Measurements from ENCODE around the gene SLC2A1. TPM values are rescaled to one million over a fixed set of nuclear protein-coding genes. Genes with fewer than 3 reads are reported as not detected.

SLC2A1 gene
- total and polyA plus RNA-seq, 9 of the 15 experiments (the other 6 are each of a cell fraction or from before 2014, with no cell fraction given) = 12.6 to 153 (median 48.0) TPM

GRCh38 chr1:42966688-42967612 is 8.3 kb upstream of the SLC2A1 start (continued):
- no peak for TF ChIP-seq SMAD3 (CRISPR knock-in tag; conservative IDR thresholded peaks at IDR 0.05)
- TF ChIP-seq SUPT5H (IDR thresholded peaks at IDR 0.05) = no peak
- peak; percentile 80 for TF ChIP-seq DMBX1 (CRISPR knock-in tag; IDR thresholded peaks at IDR 0.05; ENCODE audit: borderline replicate concordance)
- TF ChIP-seq, protein P1, sequence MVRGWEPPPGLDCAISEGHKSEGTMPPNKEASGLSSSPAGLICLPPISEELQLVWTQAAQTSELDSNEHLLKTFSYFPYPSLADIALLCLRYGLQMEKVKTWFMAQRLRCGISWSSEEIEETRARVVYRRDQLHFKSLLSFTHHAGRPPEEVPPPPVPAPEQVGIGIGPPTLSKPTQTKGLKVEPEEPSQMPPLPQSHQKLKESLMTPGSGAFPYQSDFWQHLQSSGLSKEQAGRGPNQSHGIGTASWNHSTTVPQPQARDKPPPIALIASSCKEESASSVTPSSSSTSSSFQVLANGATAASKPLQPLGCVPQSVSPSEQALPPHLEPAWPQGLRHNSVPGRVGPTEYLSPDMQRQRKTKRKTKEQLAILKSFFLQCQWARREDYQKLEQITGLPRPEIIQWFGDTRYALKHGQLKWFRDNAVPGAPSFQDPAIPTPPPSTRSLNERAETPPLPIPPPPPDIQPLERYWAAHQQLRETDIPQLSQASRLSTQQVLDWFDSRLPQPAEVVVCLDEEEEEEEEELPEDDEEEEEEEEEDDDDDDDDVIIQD (CRISPR knock-in tag; IDR thresholded peaks at IDR 0.05) = no peak
- no peak for TF ChIP-seq HLTF (IDR thresholded peaks at IDR 0.05)
- peak; percentile 52; the same call in 1 of the 2 replicates for TF ChIP-seq CEBPG (CRISPR knock-in tag; IDR thresholded peaks at IDR 0.05)
- TF ChIP-seq CEBPG (tag; conservative IDR thresholded peaks at IDR 0.05 in 1 of 2, IDR thresholded peaks at IDR 0.05 in 1 of 2) = peak; percentile 45 to 46; a peak in 1 of 4 replicates
- TF ChIP-seq SMARCB1 (IDR thresholded peaks at IDR 0.05; ENCODE audit: insufficient read length, low read depth) = no peak
- no peak for TF ChIP-seq ZNF347 (CRISPR knock-in tag; IDR thresholded peaks at IDR 0.05; ENCODE audit: low read depth)
- TF ChIP-seq SIX5 (IDR thresholded peaks at IDR 0.05; ENCODE audit: borderline replicate concordance in 1 of 2, insufficient read depth in 1 of 2, low read depth in 1 of 2, low read length in 2 of 2) = no peak
- TF ChIP-seq, protein P2, sequence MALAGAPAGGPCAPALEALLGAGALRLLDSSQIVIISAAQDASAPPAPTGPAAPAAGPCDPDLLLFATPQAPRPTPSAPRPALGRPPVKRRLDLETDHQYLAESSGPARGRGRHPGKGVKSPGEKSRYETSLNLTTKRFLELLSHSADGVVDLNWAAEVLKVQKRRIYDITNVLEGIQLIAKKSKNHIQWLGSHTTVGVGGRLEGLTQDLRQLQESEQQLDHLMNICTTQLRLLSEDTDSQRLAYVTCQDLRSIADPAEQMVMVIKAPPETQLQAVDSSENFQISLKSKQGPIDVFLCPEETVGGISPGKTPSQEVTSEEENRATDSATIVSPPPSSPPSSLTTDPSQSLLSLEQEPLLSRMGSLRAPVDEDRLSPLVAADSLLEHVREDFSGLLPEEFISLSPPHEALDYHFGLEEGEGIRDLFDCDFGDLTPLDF (CRISPR knock-in tag; IDR thresholded peaks at IDR 0.05) = peak; percentile 44; the same call in 1 of the 2 replicates
- no peak for TF ChIP-seq XRCC3 (IDR thresholded peaks at IDR 0.05)
- TF ChIP-seq ZNF512 (tag; IDR thresholded peaks at IDR 0.05) = no peak
- peak; percentile 78; the same call in 1 of the 2 replicates for TF ChIP-seq MTA3 (IDR thresholded peaks at IDR 0.05; ENCODE audit: borderline replicate concordance)
- TF ChIP-seq, protein P3, sequence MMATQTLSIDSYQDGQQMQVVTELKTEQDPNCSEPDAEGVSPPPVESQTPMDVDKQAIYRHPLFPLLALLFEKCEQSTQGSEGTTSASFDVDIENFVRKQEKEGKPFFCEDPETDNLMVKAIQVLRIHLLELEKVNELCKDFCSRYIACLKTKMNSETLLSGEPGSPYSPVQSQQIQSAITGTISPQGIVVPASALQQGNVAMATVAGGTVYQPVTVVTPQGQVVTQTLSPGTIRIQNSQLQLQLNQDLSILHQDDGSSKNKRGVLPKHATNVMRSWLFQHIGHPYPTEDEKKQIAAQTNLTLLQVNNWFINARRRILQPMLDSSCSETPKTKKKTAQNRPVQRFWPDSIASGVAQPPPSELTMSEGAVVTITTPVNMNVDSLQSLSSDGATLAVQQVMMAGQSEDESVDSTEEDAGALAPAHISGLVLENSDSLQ (IDR thresholded peaks at IDR 0.05) = peak; percentile 76
- TF ChIP-seq ZNF79 (CRISPR knock-in tag; IDR thresholded peaks at IDR 0.05; ENCODE audit: low read depth) = no peak
- TF ChIP-seq SP1 (CRISPR knock-in tag; IDR thresholded peaks at IDR 0.05) = no peak
- TF ChIP-seq PHF8 (IDR thresholded peaks at IDR 0.05; ENCODE audit: borderline replicate concordance, low read length) = no peak; the same call in 1 of the 2 replicates
- TF ChIP-seq, protein P4, sequence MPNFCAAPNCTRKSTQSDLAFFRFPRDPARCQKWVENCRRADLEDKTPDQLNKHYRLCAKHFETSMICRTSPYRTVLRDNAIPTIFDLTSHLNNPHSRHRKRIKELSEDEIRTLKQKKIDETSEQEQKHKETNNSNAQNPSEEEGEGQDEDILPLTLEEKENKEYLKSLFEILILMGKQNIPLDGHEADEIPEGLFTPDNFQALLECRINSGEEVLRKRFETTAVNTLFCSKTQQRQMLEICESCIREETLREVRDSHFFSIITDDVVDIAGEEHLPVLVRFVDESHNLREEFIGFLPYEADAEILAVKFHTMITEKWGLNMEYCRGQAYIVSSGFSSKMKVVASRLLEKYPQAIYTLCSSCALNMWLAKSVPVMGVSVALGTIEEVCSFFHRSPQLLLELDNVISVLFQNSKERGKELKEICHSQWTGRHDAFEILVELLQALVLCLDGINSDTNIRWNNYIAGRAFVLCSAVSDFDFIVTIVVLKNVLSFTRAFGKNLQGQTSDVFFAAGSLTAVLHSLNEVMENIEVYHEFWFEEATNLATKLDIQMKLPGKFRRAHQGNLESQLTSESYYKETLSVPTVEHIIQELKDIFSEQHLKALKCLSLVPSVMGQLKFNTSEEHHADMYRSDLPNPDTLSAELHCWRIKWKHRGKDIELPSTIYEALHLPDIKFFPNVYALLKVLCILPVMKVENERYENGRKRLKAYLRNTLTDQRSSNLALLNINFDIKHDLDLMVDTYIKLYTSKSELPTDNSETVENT (CRISPR knock-in tag; IDR thresholded peaks at IDR 0.05) = no peak
